Nephron (organoid): ENCODE measurements around the gene VAPB.

Experiments
- H3K27ac Mint-ChIP-seq, 3 experiments: 2 replicates each; pipeline ENCODE4 v1.8.0; 2020; ENCODE audit warnings: mixed read lengths in 3 of 3, mild to moderate bottlenecking in 2 of 3, moderate library complexity in 1 of 3
- H3K27me3 Mint-ChIP-seq: 2 replicates; pipeline ENCODE4 v1.8.0; 2021; ENCODE audit warnings: low read depth, mild to moderate bottlenecking, moderate library complexity, mixed read lengths
- H3K36me3 Mint-ChIP-seq: 2 replicates; pipeline ENCODE4 v1.8.0; 2020; ENCODE audit warnings: low read depth, mixed read lengths
- H3K4me1 Mint-ChIP-seq: 2 replicates; pipeline ENCODE4 v1.8.0; 2020; ENCODE audit warnings: mixed read lengths
- H3K4me3 Mint-ChIP-seq, 3 experiments: 2 replicates each; pipeline ENCODE4 v1.8.0; 2020; ENCODE audit warnings: mild to moderate bottlenecking in 3 of 3, mixed read lengths in 3 of 3, moderate library complexity in 2 of 3
- H3K9me3 Mint-ChIP-seq: 2 replicates; pipeline ENCODE4 v1.8.0; 2020; ENCODE audit warnings: mixed read lengths
- TF ChIP-seq, protein P1 (sequence below), 3 experiments: fragments of 200-600 bp; sonication (generic); IDR thresholded peaks; one replicate each; pipeline ENCODE4 v1.5.0; 2021; ENCODE audit warnings: antibody characterized with exemption in 3 of 3; ENCODE audit not compliant: unreplicated experiment in 3 of 3

The VAPB gene

DNA sequence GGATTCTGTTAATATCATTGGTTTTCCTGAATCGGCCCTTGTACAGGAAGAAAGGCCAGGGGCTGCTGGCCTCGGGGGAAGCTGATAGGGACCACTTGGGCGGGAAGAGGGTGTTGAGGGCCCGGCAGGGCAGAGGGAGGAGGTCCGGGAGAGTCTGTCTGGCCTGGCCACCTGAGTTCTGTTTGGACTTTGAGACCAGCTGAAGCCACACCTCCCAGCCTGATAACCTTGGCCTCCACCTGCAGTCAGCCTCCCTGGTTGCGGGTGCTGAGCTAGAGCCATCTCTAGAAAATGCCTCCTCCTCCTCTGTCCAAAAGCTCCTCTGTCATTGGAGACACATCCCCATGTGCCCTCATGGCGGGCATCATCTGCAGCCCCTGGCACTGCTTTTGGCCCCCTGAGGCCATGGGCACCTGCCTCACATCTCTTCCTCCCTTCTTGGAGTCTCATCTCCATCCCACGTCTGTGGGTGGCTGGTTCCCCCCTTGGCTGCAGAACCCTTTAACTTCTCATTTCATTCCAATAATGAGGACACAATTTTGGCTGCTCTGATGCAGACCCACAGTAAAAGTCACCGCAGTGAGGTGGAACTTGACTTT, 109.5 kb downstream of the VAPB start:
- Mint-ChIP-seq H3K36me3 (no peaks in the 10 kb centered on the region), H3K4me1 (no peaks in the 10 kb centered on the region), H3K9me3 (peaks cover 20% of the 10 kb centered on the region), H3K27me3 (peaks cover 4% of the 10 kb centered on the region), H3K27ac (no peak overlapping the region), H3K4me3 (no peak overlapping the region)
- TF ChIP-seq, protein P1, sequence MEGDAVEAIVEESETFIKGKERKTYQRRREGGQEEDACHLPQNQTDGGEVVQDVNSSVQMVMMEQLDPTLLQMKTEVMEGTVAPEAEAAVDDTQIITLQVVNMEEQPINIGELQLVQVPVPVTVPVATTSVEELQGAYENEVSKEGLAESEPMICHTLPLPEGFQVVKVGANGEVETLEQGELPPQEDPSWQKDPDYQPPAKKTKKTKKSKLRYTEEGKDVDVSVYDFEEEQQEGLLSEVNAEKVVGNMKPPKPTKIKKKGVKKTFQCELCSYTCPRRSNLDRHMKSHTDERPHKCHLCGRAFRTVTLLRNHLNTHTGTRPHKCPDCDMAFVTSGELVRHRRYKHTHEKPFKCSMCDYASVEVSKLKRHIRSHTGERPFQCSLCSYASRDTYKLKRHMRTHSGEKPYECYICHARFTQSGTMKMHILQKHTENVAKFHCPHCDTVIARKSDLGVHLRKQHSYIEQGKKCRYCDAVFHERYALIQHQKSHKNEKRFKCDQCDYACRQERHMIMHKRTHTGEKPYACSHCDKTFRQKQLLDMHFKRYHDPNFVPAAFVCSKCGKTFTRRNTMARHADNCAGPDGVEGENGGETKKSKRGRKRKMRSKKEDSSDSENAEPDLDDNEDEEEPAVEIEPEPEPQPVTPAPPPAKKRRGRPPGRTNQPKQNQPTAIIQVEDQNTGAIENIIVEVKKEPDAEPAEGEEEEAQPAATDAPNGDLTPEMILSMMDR (IDR thresholded peaks at IDR 0.05; ENCODE audit: unreplicated experiment in 3 of 3), result no peak

- H3K27me3 Mint-ChIP-seq, result no peaks in the 10 kb centered on the region
- H3K4me1 Mint-ChIP-seq, result no peaks in the 10 kb centered on the region
- H3K4me3 Mint-ChIP-seq, result no peak overlapping the region
- TF ChIP-seq, protein P1 (IDR thresholded peaks at IDR 0.05; ENCODE audit: unreplicated experiment in 3 of 3), result no peak
- H3K9me3 Mint-ChIP-seq, result peaks cover 29% of the 10 kb centered on the region
- H3K27ac Mint-ChIP-seq, result no peak overlapping the region
- peaks cover under 1% of the 10 kb centered on the region for H3K36me3 Mint-ChIP-seq
Observed at GRCh38 chr20:58500256-58500655, 111.2 kb downstream of the VAPB start.
